Kidney (tissue), 14 donors: Measurements from ENCODE around the gene EPHA2. TPM values are rescaled to one million over a fixed set of nuclear protein-coding genes. Genes with fewer than 3 reads are reported as not detected.
A peak's percentile ranks its signal among the peaks of the same experiment; 100 is the strongest.

Experiments used
- DNase-seq, 5 donors: peaks; one replicate each; pipeline ENCODE4 v3.0.0-alpha.2; 2013 to 2020
- FAIRE-seq: peaks from 2 replicates; lab custom pipeline; 2012; peaks lifted over from hg19 to GRCh38; lab: Jason Lieb, UNC
- H3K27ac ChIP-seq, 2 donors: one replicate each; pipeline ENCODE4 v1.7.0; 2013; ENCODE audit warnings: low read depth in 2 of 2, low read length in 2 of 2, inconsistent platforms in 1 of 2
- H3K27me3 ChIP-seq: one replicate; pipeline ENCODE4 v1.7.1; 2013; ENCODE audit warnings: low read length, inconsistent platforms; ENCODE audit not compliant: control insufficient read depth, insufficient read depth
- H3K36me3 ChIP-seq, 3 donors: one replicate each; pipeline versions ENCODE4 v1.7.0 to v1.7.1; 2013; ENCODE audit warnings: low read length in 3 of 3, control low read depth in 1 of 3, inconsistent platforms in 1 of 3; ENCODE audit not compliant: insufficient read depth in 3 of 3, control insufficient read depth in 2 of 3
- H3K4me1 ChIP-seq, 3 donors: one replicate each; pipeline versions ENCODE4 v1.7.0 to v1.7.1; 2013; ENCODE audit warnings: low read length in 3 of 3, inconsistent platforms in 1 of 3, low read depth in 1 of 3; ENCODE audit not compliant: control insufficient read depth in 2 of 3, insufficient read depth in 2 of 3
- H3K4me3 ChIP-seq, 3 donors: one replicate each; pipeline versions ENCODE4 v1.7.0 to v1.8.1; 2013; ENCODE audit warnings: low read length in 3 of 3, control low read depth in 1 of 3, inconsistent platforms in 1 of 3
- H3K9ac ChIP-seq, 3 donors: one replicate each; pipeline versions ENCODE4 v1.7.0 to v1.7.1; 2013; ENCODE audit warnings: low read length in 3 of 3, control low read depth in 1 of 3, inconsistent platforms in 1 of 3
- H3K9me3 ChIP-seq, 3 donors: one replicate each; pipeline versions ENCODE4 v1.7.0 to v1.7.1; 2013; ENCODE audit warnings: low read length in 3 of 3, control low read depth in 1 of 3, inconsistent platforms in 1 of 3; ENCODE audit not compliant: control insufficient read depth in 2 of 3, insufficient read depth in 1 of 3
- CTCF ChIP-seq: IDR thresholded peaks from 3 replicates; pipeline ENCODE4 v1.5.1; 2012; ENCODE audit warnings: mild to moderate bottlenecking, moderate library complexity, borderline replicate concordance; ENCODE audit not compliant: insufficient read depth; ENCODE audit errors: extremely low read depth
- intact Hi-C: fragments of 100-400 bp; cut with DNase I; formaldehyde crosslinking; loops from one replicate; pipeline ENCODE4 v1.11.1; 2022
- polyA plus RNA-seq: library from polyadenylated mRNA; stranded (reverse); fragments of 350-450 nt; fragmentation: Illumina TruSeq; extraction: RNeasy Lipid Tissue Mini Kit (QIAGEN cat#74804); gene quantifications from one replicate; pipeline ENCODE4 v1.2.3, GENCODE V29; 2014; ENCODE audit warnings: low read depth, low replicate concordance; ENCODE audit not compliant: insufficient read depth
- total RNA-seq: library from RNA; stranded (reverse); fragmentation: NEBNext Ultra II Directional; extraction: Animal tissue kit (Norgen Biotek cat#: 25700); gene quantifications from one replicate; pipeline ENCODE4 v1.2.1, GENCODE V29; 2021
- donor health status: control.
- donor health status: control.
- donor health status: control.
- donor health status: control.
- donor health status: control.
- donor health status: DM: yes; HTN: yes; CAD: no.
- donor health status: Normal renal cell carcinoma (clear cell type).

EPHA2 gene
- total and polyA plus RNA-seq, 2 donors from 2014 or later, result 5.5 to 34.2 TPM

- H3K9me3 ChIP-seq, result no peaks in the 10 kb centered on the region
- peaks cover 0 to 55% (median 13%) of the 10 kb centered on the region in 3 donors for H3K36me3 ChIP-seq
- no peaks in the 10 kb centered on the region for H3K4me1 ChIP-seq
- no peak overlapping the region for H3K4me3 ChIP-seq
- no peak for FAIRE-seq
- TF ChIP-seq CTCF, result no peak
- DNase-seq, result no peak
- H3K9ac ChIP-seq, result no peak overlapping the region
- H3K27ac ChIP-seq, result no peak overlapping the region
- intact Hi-C loops, result no loop called here
- no peaks in the 10 kb centered on the region for H3K27me3 ChIP-seq
Measured at GRCh38 chr1:16132325-16132785, 23.5 kb downstream of the EPHA2 start.

GRCh38 chr1:16131636-16132324 lies 24.1 kb downstream of the EPHA2 start:
- no peak for TF ChIP-seq CTCF
- no peak for FAIRE-seq
- DNase-seq, result peak in 1 of 5 donors; percentile 74
- Histone ChIP-seq H3K9me3 (no peaks in the 10 kb centered on the region), H3K27ac (no peak overlapping the region), H3K4me1 (peaks cover 0 to 3% (median 0%) of the 10 kb centered on the region in 3 donors), H3K4me3 (no peak overlapping the region), H3K27me3 (no peaks in the 10 kb centered on the region), H3K36me3 (peaks cover 0 to 57% (median 16%) of the 10 kb centered on the region in 3 donors), H3K9ac (no peak overlapping the region)
- intact Hi-C loops, result no loop called here

- DNase-seq (no peak), FAIRE-seq (no peak)
- no peaks in the 10 kb centered on the region for H3K9me3 ChIP-seq
- no peaks in the 10 kb centered on the region for H3K27me3 ChIP-seq
- intact Hi-C loops, result no loop called here
- H3K27ac ChIP-seq, result no peak overlapping the region
- H3K36me3 ChIP-seq, result peaks cover 0 to 61% (median 16%) of the 10 kb centered on the region in 3 donors
- H3K4me1 ChIP-seq, result peaks cover 0 to 3% (median 0%) of the 10 kb centered on the region in 3 donors
- H3K4me3 ChIP-seq, result no peak overlapping the region
- no peak overlapping the region for H3K9ac ChIP-seq
- TF ChIP-seq CTCF, result no peak
Measured at GRCh38 chr1:16130827-16131226, 25.0 kb downstream of the EPHA2 start.
